Breast epithelium (tissue), 4 donors: ENCODE data around the gene KRT23. TPM values are rescaled to one million over a fixed set of nuclear protein-coding genes. Genes with fewer than 3 reads are reported as not detected.

Experiments used
- DNase-seq, 2 donors: peaks; one replicate each; pipeline ENCODE4 v3.0.0-alpha.2; 2019; ENCODE audit warnings: low spot score in 2 of 2
- H3K27ac ChIP-seq, 2 donors: fragments of 200-600 bp; sonication (generic) in 1 of 2; one replicate each; pipeline ENCODE4 v1.5.1; 2016 to 2019; ENCODE audit warnings: mild to moderate bottlenecking in 1 of 2
- H3K27me3 ChIP-seq, 2 donors: fragments of 200-600 bp; sonication (generic) in 1 of 2; one replicate each; pipeline versions ENCODE4 v1.5.1 to v1.6.0; 2017 to 2019; ENCODE audit warnings: control low read depth in 1 of 2, mild to moderate bottlenecking in 1 of 2
- H3K36me3 ChIP-seq: fragments of 200-600 bp; one replicate; pipeline ENCODE4 v1.5.1; 2019
- H3K4me1 ChIP-seq, 2 donors: fragments of 200-600 bp; sonication (generic); one replicate each; pipeline ENCODE4 v1.5.1; 2016 to 2019; ENCODE audit warnings: control low read depth in 1 of 2
- H3K4me3 ChIP-seq, 3 donors: fragments of 200-600 bp; sonication (generic); 1 replicate in 2 of 3; 2 replicates in 1 of 3; pipeline ENCODE4 v1.5.1; 2016 to 2019; ENCODE audit warnings: mild to moderate bottlenecking in 3 of 3, moderate library complexity in 2 of 3
- H3K9me3 ChIP-seq, 2 donors: fragments of 200-600 bp; sonication (generic) in 1 of 2; one replicate each; pipeline ENCODE4 v1.5.1; 2016 to 2019; ENCODE audit warnings: control low read depth in 1 of 2
- CTCF ChIP-seq, 3 donors: fragments of 450-650 bp; IDR thresholded peaks; one replicate each; pipeline ENCODE4 v1.5.1; 2016 to 2017; ENCODE audit warnings: antibody characterized with exemption in 3 of 3, mild to moderate bottlenecking in 3 of 3, moderate library complexity in 3 of 3
- POLR2A ChIP-seq: fragments of 450-650 bp; IDR thresholded peaks from one replicate; pipeline ENCODE4 v1.6.1; 2016; ENCODE audit warnings: antibody characterized with exemption, mild to moderate bottlenecking, moderate library complexity
- POLR2AphosphoS5 ChIP-seq, 3 donors: sonication (generic); formaldehyde crosslinking; IDR thresholded peaks; one replicate each; pipeline ENCODE4 v1.6.1; 2017; ENCODE audit warnings: antibody characterized with exemption in 3 of 3
- intact Hi-C: fragments of 100-400 bp; cut with DNase I; formaldehyde crosslinking; loops from one replicate; pipeline ENCODE4 v1.15.1; 2023; ENCODE audit warnings: low total_unique reads
- total RNA-seq, 3 donors: library from RNA; depleted of rRNA; stranded (reverse); fragments of >200 nt; gene quantifications; one replicate each; pipeline ENCODE4 v1.1.0, GENCODE V29; 2016

Gene KRT23
- total RNA-seq, 3 donors from 2014 or later = 37.7 to 57.5 TPM; not detected in 1

- TF ChIP-seq POLR2A (no peak), POLR2AphosphoS5 (IDR thresholded peaks at IDR 0.05) (no peak), CTCF (IDR thresholded peaks at IDR 0.05) (no peak)
- H3K4me1 ChIP-seq = no peaks in the 10 kb centered on the region
- no peak for DNase-seq
- H3K27ac ChIP-seq = no peak overlapping the region
- H3K4me3 ChIP-seq = no peak overlapping the region
- H3K36me3 ChIP-seq = no peaks in the 10 kb centered on the region
- intact Hi-C loops = no loop called here
- H3K9me3 ChIP-seq = no peaks in the 10 kb centered on the region
- no peaks in the 10 kb centered on the region for H3K27me3 ChIP-seq
These were observed 36.6 kb downstream of the KRT23 start for GRCh38 chr17:40900809-40901356.

GRCh38 chr17:40896916-40897455 lies 40.5 kb downstream of the KRT23 start:
- no peak for DNase-seq
- intact Hi-C loops = no loop called here
- H3K36me3 ChIP-seq = no peaks in the 10 kb centered on the region
- H3K27me3 ChIP-seq = no peaks in the 10 kb centered on the region
- peak overlapping the region in 1 of 2 donors; percentile 8 for H3K27ac ChIP-seq
- no peak overlapping the region for H3K4me3 ChIP-seq
- no peaks in the 10 kb centered on the region for H3K9me3 ChIP-seq
- no peak for TF ChIP-seq CTCF (IDR thresholded peaks at IDR 0.05)
- no peak for TF ChIP-seq POLR2AphosphoS5 (IDR thresholded peaks at IDR 0.05)
- no peak for TF ChIP-seq POLR2A
- no peaks in the 10 kb centered on the region for H3K4me1 ChIP-seq

GRCh38 chr17:40895106-40895730 lies 42.2 kb downstream of the KRT23 start:
- Histone ChIP-seq H3K9me3 (no peaks in the 10 kb centered on the region), H3K4me3 (no peak overlapping the region), H3K27ac (no peak overlapping the region), H3K4me1 (no peaks in the 10 kb centered on the region), H3K36me3 (no peaks in the 10 kb centered on the region), H3K27me3 (no peaks in the 10 kb centered on the region)
- no peak for DNase-seq
- intact Hi-C loops = no loop called here
- no peak for TF ChIP-seq POLR2AphosphoS5 (IDR thresholded peaks at IDR 0.05)
- TF ChIP-seq CTCF (IDR thresholded peaks at IDR 0.05) = no peak
- no peak for TF ChIP-seq POLR2A

- H3K27ac ChIP-seq = no peak overlapping the region
- no peaks in the 10 kb centered on the region for H3K36me3 ChIP-seq
- H3K4me3 ChIP-seq = no peak overlapping the region
- TF ChIP-seq CTCF (IDR thresholded peaks at IDR 0.05) = no peak
- no peak for TF ChIP-seq POLR2A
- TF ChIP-seq POLR2AphosphoS5 (IDR thresholded peaks at IDR 0.05) = no peak
- H3K4me1 ChIP-seq = no peaks in the 10 kb centered on the region
- intact Hi-C loops = no loop called here
- H3K27me3 ChIP-seq = no peaks in the 10 kb centered on the region
- no peaks in the 10 kb centered on the region for H3K9me3 ChIP-seq
- DNase-seq = no peak
These were observed 49.2 kb downstream of the KRT23 start for GRCh38 chr17:40888196-40888720.

- H3K9me3 ChIP-seq = no peaks in the 10 kb centered on the region
- no peak for DNase-seq
- TF ChIP-seq POLR2A = no peak
- TF ChIP-seq CTCF (IDR thresholded peaks at IDR 0.05) = no peak
- TF ChIP-seq POLR2AphosphoS5 (IDR thresholded peaks at IDR 0.05) = no peak
- intact Hi-C loops = no loop called here
- no peak overlapping the region for H3K4me3 ChIP-seq
- no peaks in the 10 kb centered on the region for H3K36me3 ChIP-seq
- no peaks in the 10 kb centered on the region for H3K27me3 ChIP-seq
- H3K27ac ChIP-seq = no peak overlapping the region
- H3K4me1 ChIP-seq = no peaks in the 10 kb centered on the region
These were observed 51.4 kb downstream of the KRT23 start for GRCh38 chr17:40886090-40886489.
